KMS-11 (cell line): ENCODE measurements around the gene CENPP.

ENCODE experiments used
- H2AFZ ChIP-seq: fragments of 200-600 bp; sonication (generic); 2 replicates; pipeline ENCODE4 v1.6.1; 2016; ENCODE audit warnings: antibody characterized with exemption, mixed run types, low read depth
- H3K27ac ChIP-seq: fragments of 200-600 bp; sonication (generic); 2 replicates; pipeline ENCODE4 v1.6.1; 2016; ENCODE audit warnings: mild to moderate bottlenecking, mixed run types
- H3K27me3 ChIP-seq: fragments of 200-600 bp; sonication (generic); 2 replicates; pipeline ENCODE4 v1.6.1; 2017; ENCODE audit warnings: mild to moderate bottlenecking, low read depth, mixed run types, moderate library complexity; ENCODE audit not compliant: insufficient read depth
- H3K36me3 ChIP-seq: fragments of 200-600 bp; sonication (generic); 2 replicates; pipeline ENCODE4 v1.6.1; 2017; ENCODE audit warnings: mild to moderate bottlenecking, mixed run types; ENCODE audit not compliant: insufficient read depth
- H3K4me1 ChIP-seq: fragments of 200-600 bp; sonication (generic); 2 replicates; pipeline ENCODE4 v1.6.1; 2016; ENCODE audit warnings: mild to moderate bottlenecking, low read depth, mixed run types; ENCODE audit not compliant: poor library complexity, severe bottlenecking
- H3K4me2 ChIP-seq: fragments of 200-600 bp; sonication (generic); 2 replicates; pipeline ENCODE4 v1.7.0; 2016; ENCODE audit warnings: mild to moderate bottlenecking, mixed run types
- H3K4me3 ChIP-seq: fragments of 200-600 bp; sonication (generic); IDR thresholded peaks from 2 replicates; pipeline ENCODE4 v1.6.1; 2017; ENCODE audit warnings: low read depth, low read length, mixed read lengths; ENCODE audit not compliant: insufficient read depth
- H3K79me2 ChIP-seq: fragments of 200-600 bp; sonication (generic); 2 replicates; pipeline ENCODE4 v1.6.1; 2016; ENCODE audit warnings: low read depth, mixed run types; ENCODE audit not compliant: insufficient read depth
- H3K9ac ChIP-seq: fragments of 200-600 bp; sonication (generic); 2 replicates; pipeline ENCODE4 v1.6.1; 2016; ENCODE audit warnings: mild to moderate bottlenecking, mixed run types
- H4K20me1 ChIP-seq: fragments of 200-600 bp; sonication (generic); 2 replicates; pipeline ENCODE4 v1.6.1; 2016; ENCODE audit warnings: mild to moderate bottlenecking, mixed run types; ENCODE audit not compliant: insufficient read depth
- CTCF ChIP-seq: fragments of 200-600 bp; sonication (generic); conservative IDR thresholded peaks from 2 replicates; pipeline ENCODE4 v1.6.1; 2017; ENCODE audit warnings: low read depth, mild to moderate bottlenecking, antibody characterized with exemption, low read length, moderate library complexity, mixed read lengths

Gene CENPP

GRCh38 chr9:92325991-92326500 lies 293 bp downstream of the CENPP start:
- Histone ChIP-seq H3K4me1 (peaks cover 35% of the 10 kb centered on the region), H3K27ac (peak overlapping the region; percentile 93), H3K9ac (peak overlapping the region; percentile 98), H3K79me2 (peaks cover 51% of the 10 kb centered on the region), H4K20me1 (no peaks in the 10 kb centered on the region), H3K4me2 (peak overlapping the region; percentile 98), H2AFZ (peak overlapping the region; percentile 90), H3K4me3 (peak overlapping the region; percentile 76), H3K27me3 (no peaks in the 10 kb centered on the region), H3K36me3 (peaks cover 11% of the 10 kb centered on the region; the same call in 1 of the 2 replicates)
- TF ChIP-seq CTCF = no peak

GRCh38 chr9:92327283-92327850 lies 1.6 kb downstream of the CENPP start:
- Histone ChIP-seq H3K27ac (no peak overlapping the region), H2AFZ (no peak overlapping the region), H3K9ac (no peak overlapping the region; the same call in 1 of the 2 replicates), H4K20me1 (no peaks in the 10 kb centered on the region), H3K4me1 (peaks cover 35% of the 10 kb centered on the region), H3K4me3 (no peak overlapping the region), H3K27me3 (no peaks in the 10 kb centered on the region), H3K4me2 (peak overlapping the region; percentile 98), H3K36me3 (peaks cover 5% of the 10 kb centered on the region; the same call in 1 of the 2 replicates), H3K79me2 (peaks cover 47% of the 10 kb centered on the region)
- no peak for TF ChIP-seq CTCF

GRCh38 chr9:92328225-92328624 lies 2.5 kb downstream of the CENPP start:
- H2AFZ ChIP-seq = no peak overlapping the region
- H3K79me2 ChIP-seq = peaks cover 42% of the 10 kb centered on the region
- H3K4me1 ChIP-seq = peaks cover 35% of the 10 kb centered on the region
- TF ChIP-seq CTCF = no peak
- no peak overlapping the region for H3K9ac ChIP-seq
- peak overlapping the region; percentile 98; the same call in 1 of the 2 replicates for H3K4me2 ChIP-seq
- no peak overlapping the region for H3K27ac ChIP-seq
- no peaks in the 10 kb centered on the region for H4K20me1 ChIP-seq
- 0 out of 2 replicates have a peak, but pooled peaks cover 4% of the 10 kb centered on the region for H3K36me3 ChIP-seq
- no peaks in the 10 kb centered on the region for H3K27me3 ChIP-seq
- no peak overlapping the region for H3K4me3 ChIP-seq

GRCh38 chr9:92332577-92333281 lies 7.0 kb downstream of the CENPP start:
- Histone ChIP-seq H2AFZ (no peak overlapping the region), H3K9ac (no peak overlapping the region), H3K4me1 (peaks cover 11% of the 10 kb centered on the region), H3K36me3 (no peaks in the 10 kb centered on the region), H3K4me2 (no peak overlapping the region), H3K79me2 (peaks cover 9% of the 10 kb centered on the region; the same call in 1 of the 2 replicates), H3K27ac (no peak overlapping the region), H3K4me3 (no peak overlapping the region), H4K20me1 (no peaks in the 10 kb centered on the region), H3K27me3 (no peaks in the 10 kb centered on the region)
- TF ChIP-seq CTCF = no peak
